ENCODE measurements around the gene LRRC1. TPM values are rescaled to one million over a fixed set of nuclear protein-coding genes. Genes with fewer than 3 reads are reported as not detected.

The LRRC1 gene
- total and polyA plus RNA-seq, 9 donors: 6.4 to 11.7 (median 8.0) TPM

DNA sequence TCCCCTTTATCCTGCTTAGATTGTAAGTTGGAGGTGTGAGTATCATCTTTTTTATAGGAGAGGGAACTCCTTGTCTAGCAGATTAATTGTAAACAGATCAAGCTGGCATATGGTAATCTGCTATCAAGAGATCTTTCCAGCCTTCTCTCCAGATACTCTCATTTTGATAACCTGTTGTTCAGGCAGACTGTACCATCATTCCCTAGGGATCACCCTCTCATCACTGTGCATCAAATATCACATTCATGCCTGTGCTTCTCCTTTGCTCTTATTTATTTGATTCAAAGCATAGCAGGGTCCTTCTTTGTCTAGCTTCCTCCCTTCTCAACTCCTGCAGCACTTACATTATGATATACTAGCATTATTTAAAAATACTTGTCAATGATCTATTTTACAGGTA, 73.8 kb downstream of the LRRC1 start:
- DNase-seq: no peak
- no peaks in the 10 kb centered on the region for H3K27me3 ChIP-seq (ENCODE audit: control insufficient read depth, insufficient read depth, low read length)
- no peak overlapping the region for H3K27ac ChIP-seq (ENCODE audit: low read length)
- peaks cover 3% of the 10 kb centered on the region for H3K9me3 ChIP-seq (replicated peaks; ENCODE audit: control insufficient read depth, low read depth, low read length)
- H3K4me1 ChIP-seq (ENCODE audit: control insufficient read depth, insufficient read depth, low read length): peaks cover 5% of the 10 kb centered on the region
- H3K36me3 ChIP-seq (ENCODE audit: control insufficient read depth, insufficient read depth, low read length): no peaks in the 10 kb centered on the region
- H3K4me3 ChIP-seq (ENCODE audit: low read length): no peak overlapping the region

DNA sequence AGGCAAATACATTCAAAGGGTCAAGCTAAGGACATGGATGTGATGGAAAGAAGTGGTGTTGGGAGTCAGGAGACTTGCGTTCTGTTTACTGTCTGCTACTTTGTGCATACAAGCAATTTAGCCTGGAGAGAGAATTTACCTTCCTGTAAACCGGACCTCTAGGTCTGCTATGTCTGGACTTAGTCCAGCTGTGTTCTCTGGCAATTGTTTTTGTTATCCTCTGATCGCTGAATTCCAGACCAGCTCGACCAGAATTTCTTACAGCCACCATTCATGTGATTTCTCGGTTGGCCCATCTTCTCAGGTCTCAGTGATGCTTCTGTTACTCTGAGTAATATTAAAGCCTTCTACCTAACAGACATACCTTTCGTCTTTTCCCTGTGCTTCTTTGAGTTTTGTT, 75.2 kb downstream of the LRRC1 start:
- 61% methylated on average over 2 of the region's 6 CpGs for WGBS (ENCODE audit: insufficient coverage)
- Histone ChIP-seq H3K36me3 (ENCODE audit: control insufficient read depth, insufficient read depth, low read length) (no peaks in the 10 kb centered on the region), H3K9me3 (replicated peaks; ENCODE audit: control insufficient read depth, low read depth, low read length) (peaks cover 3% of the 10 kb centered on the region), H3K4me1 (ENCODE audit: control insufficient read depth, insufficient read depth, low read length) (no peaks in the 10 kb centered on the region), H3K4me3 (ENCODE audit: low read length) (no peak overlapping the region), H3K27ac (ENCODE audit: low read length) (no peak overlapping the region), H3K27me3 (ENCODE audit: control insufficient read depth, insufficient read depth, low read length) (no peaks in the 10 kb centered on the region)
- DNase-seq: no peak

DNA sequence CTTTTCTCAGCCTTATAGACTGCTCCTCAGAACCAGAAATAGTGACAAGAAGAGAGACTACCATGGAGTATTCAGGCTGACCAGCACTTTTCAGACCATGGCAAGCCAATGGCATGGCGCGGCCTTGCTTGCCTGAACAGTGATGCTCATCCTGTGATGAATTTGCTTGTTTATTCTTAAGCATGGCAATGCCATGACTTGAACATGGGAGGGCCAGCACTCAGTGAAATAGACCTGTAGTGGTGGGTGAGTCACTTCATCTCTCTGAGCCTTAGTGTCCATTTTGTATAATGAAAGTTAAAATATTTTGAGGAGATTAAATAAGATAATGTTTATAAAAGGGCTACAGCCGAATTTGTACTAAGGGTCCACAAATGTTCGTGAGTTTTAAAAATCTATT, 79.1 kb downstream of the LRRC1 start:
- H3K27me3 ChIP-seq (ENCODE audit: control insufficient read depth, insufficient read depth, low read length): no peaks in the 10 kb centered on the region
- WGBS (ENCODE audit: insufficient coverage): 100% methylated on average over 2 of the region's 4 CpGs
- H3K27ac ChIP-seq (ENCODE audit: low read length): no peak overlapping the region
- H3K9me3 ChIP-seq (replicated peaks; ENCODE audit: control insufficient read depth, low read depth, low read length): peaks cover 3% of the 10 kb centered on the region
- DNase-seq: no peak
- no peaks in the 10 kb centered on the region for H3K36me3 ChIP-seq (ENCODE audit: control insufficient read depth, insufficient read depth, low read length)
- H3K4me3 ChIP-seq (ENCODE audit: low read length): no peak overlapping the region
- H3K4me1 ChIP-seq (ENCODE audit: control insufficient read depth, insufficient read depth, low read length): no peaks in the 10 kb centered on the region

DNA sequence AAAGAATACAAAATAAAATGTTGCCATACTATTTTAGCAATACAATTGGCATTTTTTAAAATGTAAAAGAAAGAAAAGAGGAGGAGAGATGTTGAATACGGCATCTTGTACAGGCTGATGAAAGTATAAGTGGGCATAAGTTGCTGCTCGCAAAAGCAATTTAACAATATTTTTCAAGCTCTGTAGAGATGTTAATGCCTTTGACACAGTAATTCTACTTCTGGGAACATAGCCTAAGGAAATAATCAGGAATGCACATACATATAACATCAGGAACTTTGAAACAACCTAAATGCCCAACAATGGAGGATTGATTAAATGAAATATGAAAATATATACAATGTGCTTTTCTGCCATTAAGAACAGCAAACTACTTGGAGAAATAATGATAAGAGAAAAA, 80.2 kb downstream of the LRRC1 start:
- H3K36me3 ChIP-seq (ENCODE audit: control insufficient read depth, insufficient read depth, low read length): no peaks in the 10 kb centered on the region
- H3K27ac ChIP-seq (ENCODE audit: low read length): no peak overlapping the region
- no peaks in the 10 kb centered on the region for H3K4me1 ChIP-seq (ENCODE audit: control insufficient read depth, insufficient read depth, low read length)
- no peak for DNase-seq
- H3K27me3 ChIP-seq (ENCODE audit: control insufficient read depth, insufficient read depth, low read length): no peaks in the 10 kb centered on the region
- peaks cover 3% of the 10 kb centered on the region for H3K9me3 ChIP-seq (replicated peaks; ENCODE audit: control insufficient read depth, low read depth, low read length)
- no peak overlapping the region for H3K4me3 ChIP-seq (ENCODE audit: low read length)
- WGBS (ENCODE audit: insufficient coverage): no CpG with 5 or more reads among the region's 2 CpGs

DNA sequence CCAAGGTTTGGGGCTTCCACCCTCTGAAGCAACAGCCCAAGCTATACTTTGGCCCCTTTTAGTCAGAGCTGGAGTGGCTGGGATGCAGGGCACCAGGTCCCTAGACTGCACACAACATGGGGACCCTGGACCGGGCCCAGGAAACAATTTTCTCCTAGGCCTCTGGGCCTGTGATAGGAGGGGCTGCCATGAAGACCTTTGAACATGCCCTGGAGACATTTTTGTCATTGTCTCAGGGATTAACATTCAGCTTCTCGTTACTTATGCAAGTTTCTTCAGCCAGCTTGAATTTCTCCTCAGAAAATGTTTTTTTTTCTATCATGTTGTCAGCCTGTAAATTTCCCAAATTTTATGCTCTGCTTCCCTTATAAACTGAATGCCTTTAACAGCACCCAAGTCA, 82.3 kb downstream of the LRRC1 start:
- no peak for DNase-seq
- Histone ChIP-seq H3K27me3 (ENCODE audit: control insufficient read depth, insufficient read depth, low read length) (no peaks in the 10 kb centered on the region), H3K9me3 (replicated peaks; ENCODE audit: control insufficient read depth, low read depth, low read length) (peaks cover 3% of the 10 kb centered on the region), H3K4me1 (ENCODE audit: control insufficient read depth, insufficient read depth, low read length) (no peaks in the 10 kb centered on the region), H3K36me3 (ENCODE audit: control insufficient read depth, insufficient read depth, low read length) (no peaks in the 10 kb centered on the region), H3K27ac (ENCODE audit: low read length) (no peak overlapping the region), H3K4me3 (ENCODE audit: low read length) (no peak overlapping the region)
- 94% methylated on average over 2 of the region's 2 CpGs for WGBS (ENCODE audit: insufficient coverage)

DNA sequence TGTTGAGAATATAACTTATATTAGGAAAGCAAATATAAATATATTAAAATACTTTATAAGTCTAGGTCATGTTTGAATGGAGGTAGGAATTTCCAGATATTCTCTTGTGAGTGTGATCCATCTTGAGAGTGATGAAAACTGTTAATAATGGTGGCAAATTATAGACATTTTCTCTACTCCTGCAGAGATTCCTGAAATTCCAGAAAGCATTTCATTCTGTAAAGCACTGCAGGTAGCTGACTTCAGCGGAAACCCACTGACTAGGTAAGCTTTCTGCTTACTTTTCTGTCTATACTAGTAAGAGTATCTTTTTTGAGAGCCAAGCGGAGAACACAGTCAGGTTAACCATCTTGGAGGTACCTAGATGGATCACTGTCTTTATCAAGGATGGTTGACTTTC, 84.0 kb downstream of the LRRC1 start:
- Histone ChIP-seq H3K27me3 (ENCODE audit: control insufficient read depth, insufficient read depth, low read length) (no peaks in the 10 kb centered on the region), H3K36me3 (ENCODE audit: control insufficient read depth, insufficient read depth, low read length) (no peaks in the 10 kb centered on the region), H3K9me3 (replicated peaks; ENCODE audit: control insufficient read depth, low read depth, low read length) (no peaks in the 10 kb centered on the region), H3K4me1 (ENCODE audit: control insufficient read depth, insufficient read depth, low read length) (no peaks in the 10 kb centered on the region), H3K27ac (ENCODE audit: low read length) (no peak overlapping the region), H3K4me3 (ENCODE audit: low read length) (no peak overlapping the region)
- WGBS (ENCODE audit: insufficient coverage): no CpG with 5 or more reads among the region's 2 CpGs
- no peak for DNase-seq

DNA sequence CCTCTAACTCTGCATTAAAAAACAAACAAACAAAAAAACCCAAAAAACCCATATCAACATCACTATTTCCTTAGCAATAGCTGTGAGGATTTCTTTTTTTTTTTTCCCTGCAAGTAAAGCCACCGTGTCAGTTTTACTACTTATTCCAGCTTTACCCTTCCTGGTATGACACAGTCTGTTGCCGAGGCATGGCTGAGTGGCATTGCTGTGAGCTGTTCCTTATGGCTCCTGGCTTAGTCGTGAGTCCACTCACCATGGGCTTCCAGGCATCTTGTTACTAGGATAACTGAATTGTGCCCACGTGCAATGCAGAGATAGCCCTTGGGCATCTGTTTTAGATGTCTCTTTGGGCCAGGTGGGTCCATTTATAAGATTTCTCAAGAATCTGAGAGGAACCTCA, 84.8 kb downstream of the LRRC1 start:
- no peak overlapping the region for H3K4me3 ChIP-seq (ENCODE audit: low read length)
- no peak for DNase-seq
- H3K9me3 ChIP-seq (replicated peaks; ENCODE audit: control insufficient read depth, low read depth, low read length): no peaks in the 10 kb centered on the region
- H3K36me3 ChIP-seq (ENCODE audit: control insufficient read depth, insufficient read depth, low read length): no peaks in the 10 kb centered on the region
- no peaks in the 10 kb centered on the region for H3K27me3 ChIP-seq (ENCODE audit: control insufficient read depth, insufficient read depth, low read length)
- WGBS (ENCODE audit: insufficient coverage): 40% methylated on average over 2 of the region's 4 CpGs
- no peaks in the 10 kb centered on the region for H3K4me1 ChIP-seq (ENCODE audit: control insufficient read depth, insufficient read depth, low read length)
- no peak overlapping the region for H3K27ac ChIP-seq (ENCODE audit: low read length)

DNA sequence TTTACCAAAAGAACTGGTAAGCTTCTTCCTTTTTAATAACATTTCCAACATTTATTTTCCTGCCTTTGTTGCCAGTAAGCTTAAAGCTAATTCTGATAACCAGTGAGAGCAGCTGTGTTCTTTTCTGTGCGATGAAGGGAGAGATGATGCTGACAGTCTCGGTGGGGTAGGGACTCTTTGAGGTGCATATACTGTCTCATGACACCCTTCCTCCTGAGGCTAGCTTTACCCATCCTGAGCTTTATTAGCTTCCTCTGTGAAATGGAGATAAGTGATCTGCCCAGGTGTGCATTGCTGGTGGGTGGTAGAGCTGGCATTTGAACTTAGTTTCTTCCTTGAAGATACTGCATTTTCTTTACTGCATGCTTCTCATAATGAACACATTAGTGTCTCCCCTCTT, 92.5 kb downstream of the LRRC1 start:
- Histone ChIP-seq H3K9me3 (replicated peaks; ENCODE audit: control insufficient read depth, low read depth, low read length) (no peaks in the 10 kb centered on the region), H3K36me3 (ENCODE audit: control insufficient read depth, insufficient read depth, low read length) (no peaks in the 10 kb centered on the region), H3K4me1 (ENCODE audit: control insufficient read depth, insufficient read depth, low read length) (no peaks in the 10 kb centered on the region), H3K4me3 (ENCODE audit: low read length) (no peak overlapping the region), H3K27me3 (ENCODE audit: control insufficient read depth, insufficient read depth, low read length) (no peaks in the 10 kb centered on the region), H3K27ac (ENCODE audit: low read length) (no peak overlapping the region)
- no CpG with 5 or more reads among the region's 2 CpGs for WGBS (ENCODE audit: insufficient coverage)
- DNase-seq: no peak

DNA sequence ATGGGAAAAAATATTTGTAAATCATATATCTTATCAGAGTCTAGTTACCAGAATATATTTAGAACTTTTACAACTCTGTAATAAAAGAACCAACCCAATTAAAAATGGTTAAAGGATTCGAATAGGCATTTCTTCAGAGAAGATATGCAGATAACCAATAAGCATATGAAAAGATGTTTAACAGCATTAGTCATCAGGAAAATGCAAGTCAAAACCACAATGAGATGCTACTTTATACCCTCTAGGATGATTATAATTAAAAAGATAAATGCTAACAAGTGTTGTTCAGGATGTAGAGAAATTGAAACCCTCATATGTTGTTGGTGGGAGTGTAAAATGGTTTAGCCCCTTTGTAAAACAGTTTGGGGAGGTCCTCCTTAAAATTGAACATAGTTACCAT, 94.1 kb downstream of the LRRC1 start:
- no peak overlapping the region for H3K27ac ChIP-seq (ENCODE audit: low read length)
- DNase-seq: no peak
- H3K36me3 ChIP-seq (ENCODE audit: control insufficient read depth, insufficient read depth, low read length): no peaks in the 10 kb centered on the region
- no peaks in the 10 kb centered on the region for H3K27me3 ChIP-seq (ENCODE audit: control insufficient read depth, insufficient read depth, low read length)
- no peaks in the 10 kb centered on the region for H3K9me3 ChIP-seq (replicated peaks; ENCODE audit: control insufficient read depth, low read depth, low read length)
- no peak overlapping the region for H3K4me3 ChIP-seq (ENCODE audit: low read length)
- WGBS (ENCODE audit: insufficient coverage): no CpG with 5 or more reads among the region's 1 CpG
- no peaks in the 10 kb centered on the region for H3K4me1 ChIP-seq (ENCODE audit: control insufficient read depth, insufficient read depth, low read length)

DNA sequence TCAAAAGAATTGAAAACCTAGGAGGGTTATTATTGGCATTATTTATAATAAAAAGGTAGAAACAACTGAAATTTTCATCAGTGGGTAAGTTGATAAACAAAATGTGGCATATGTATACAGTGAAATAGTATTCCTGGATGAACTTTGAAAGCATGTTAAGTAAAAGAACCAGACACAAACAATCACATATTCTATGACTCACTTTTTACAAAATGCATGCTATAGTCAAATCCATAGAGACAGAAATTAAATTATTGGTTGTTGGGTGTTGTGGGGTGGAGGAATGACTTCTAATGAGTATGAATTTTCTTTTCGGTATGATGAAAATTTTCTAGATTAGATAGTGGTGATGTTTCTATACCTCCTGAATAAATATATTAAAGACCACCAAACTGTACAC, 94.6 kb downstream of the LRRC1 start:
- Histone ChIP-seq H3K9me3 (replicated peaks; ENCODE audit: control insufficient read depth, low read depth, low read length) (no peaks in the 10 kb centered on the region), H3K27ac (ENCODE audit: low read length) (no peak overlapping the region), H3K27me3 (ENCODE audit: control insufficient read depth, insufficient read depth, low read length) (no peaks in the 10 kb centered on the region), H3K36me3 (ENCODE audit: control insufficient read depth, insufficient read depth, low read length) (no peaks in the 10 kb centered on the region), H3K4me3 (ENCODE audit: low read length) (no peak overlapping the region), H3K4me1 (ENCODE audit: control insufficient read depth, insufficient read depth, low read length) (no peaks in the 10 kb centered on the region)
- no CpG with 5 or more reads among the region's 1 CpG for WGBS (ENCODE audit: insufficient coverage)
- DNase-seq: no peak

DNA sequence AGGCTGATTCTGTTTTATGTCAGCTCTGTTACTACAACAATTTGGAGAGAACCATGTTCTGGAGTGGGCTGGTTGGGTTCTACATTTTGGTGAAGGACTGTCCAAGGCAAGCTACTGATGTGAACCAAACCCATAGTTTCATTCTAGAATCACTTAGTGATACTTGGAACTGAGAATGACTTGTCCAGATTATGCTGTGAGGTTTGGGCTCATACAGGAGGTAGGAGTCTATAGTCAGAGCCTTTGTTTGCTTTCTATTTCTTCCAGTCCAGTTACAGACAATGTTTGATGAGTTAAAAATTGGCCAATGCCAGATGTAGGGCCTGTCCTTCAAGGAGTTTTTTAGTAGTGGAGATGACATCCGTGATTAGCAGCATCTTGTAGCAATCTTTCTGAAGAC, 97.9 kb downstream of the LRRC1 start:
- no CpG with 5 or more reads among the region's 1 CpG for WGBS (ENCODE audit: insufficient coverage)
- Histone ChIP-seq H3K4me3 (ENCODE audit: low read length) (no peak overlapping the region), H3K27ac (ENCODE audit: low read length) (no peak overlapping the region), H3K27me3 (ENCODE audit: control insufficient read depth, insufficient read depth, low read length) (no peaks in the 10 kb centered on the region), H3K4me1 (ENCODE audit: control insufficient read depth, insufficient read depth, low read length) (no peaks in the 10 kb centered on the region), H3K9me3 (replicated peaks; ENCODE audit: control insufficient read depth, low read depth, low read length) (no peaks in the 10 kb centered on the region), H3K36me3 (ENCODE audit: control insufficient read depth, insufficient read depth, low read length) (no peaks in the 10 kb centered on the region)
- DNase-seq: no peak

All from muscle of leg (tissue), 11 donors.